H54 (cell line): ENCODE data around the gene GTSE1.

ENCODE experiments used
- DNase-seq: peaks from one replicate; pipeline ENCODE4 v3.0.0; 2011; ENCODE audit warnings: low spot score, mixed read lengths; ENCODE audit not compliant: insufficient read length
- FAIRE-seq: peaks from 3 replicates; lab custom pipeline; 2011; peaks lifted over from hg19 to GRCh38; lab: Jason Lieb, UNC
- POLR2A ChIP-seq: IDR thresholded peaks from 2 replicates; pipeline ENCODE4 v1.6.1; 2011; ENCODE audit warnings: low read depth, mild to moderate bottlenecking, low read length

Gene GTSE1

DNA sequence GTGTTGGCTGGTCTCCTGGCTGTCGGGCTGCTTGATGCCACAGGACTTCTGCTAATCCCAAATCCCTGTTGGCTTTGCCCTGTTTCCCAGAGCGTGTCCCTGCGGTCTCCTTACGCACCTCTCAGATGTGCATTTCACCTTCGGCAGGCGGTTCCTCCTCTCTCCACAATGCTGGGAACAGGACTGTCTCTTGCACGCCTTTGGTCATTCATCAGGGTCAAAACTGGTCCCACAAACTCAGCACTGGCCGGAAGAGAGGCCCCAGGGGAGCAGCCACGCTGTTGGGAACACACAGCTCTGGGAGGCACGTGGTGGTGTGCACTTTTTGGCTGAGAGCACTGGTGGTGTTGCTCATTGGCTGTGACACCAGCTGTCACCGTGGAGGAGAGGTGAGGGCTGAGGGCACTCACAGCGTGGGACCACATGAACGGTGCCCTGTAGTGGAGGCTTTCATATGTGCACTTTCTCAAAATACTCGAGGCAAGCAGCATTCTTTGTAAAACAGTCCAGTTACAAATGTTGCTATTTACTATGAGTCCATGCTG lies 23.6 kb downstream of the GTSE1 start:
- no peak for FAIRE-seq
- no peak for DNase-seq
- no peak for TF ChIP-seq POLR2A

DNA sequence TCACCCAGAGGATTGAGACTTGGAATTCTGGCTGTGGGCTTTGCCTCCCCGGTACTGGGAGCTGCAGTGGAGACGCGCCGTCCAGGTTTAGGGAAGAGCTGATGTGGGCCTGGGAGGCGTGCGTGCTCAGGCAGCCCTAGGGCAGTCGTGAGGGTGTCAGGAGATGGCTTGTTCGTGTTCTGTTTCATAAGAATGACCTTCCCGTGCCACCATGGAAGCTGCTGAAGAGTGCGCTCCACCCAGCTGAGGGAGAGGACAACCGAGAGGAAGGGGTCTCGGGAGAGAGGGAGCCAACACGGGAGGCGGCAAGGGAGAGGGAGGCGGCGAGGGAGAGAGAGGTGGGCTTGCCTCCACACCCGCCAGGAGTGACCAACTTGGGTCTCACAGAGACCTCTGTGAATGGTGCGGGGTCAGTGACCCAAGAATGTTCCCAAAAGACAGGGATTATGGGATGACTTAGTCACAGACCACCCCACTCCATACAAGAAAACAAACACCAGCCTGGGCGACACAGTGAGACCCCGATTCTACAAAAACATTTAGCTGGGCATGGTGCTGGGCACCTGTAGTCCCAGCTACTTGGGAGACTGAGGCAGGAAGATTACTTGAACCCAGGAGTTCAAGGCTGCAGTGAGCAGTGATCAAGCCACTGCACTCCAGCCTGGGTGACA lies 24.2 kb downstream of the GTSE1 start:
- FAIRE-seq (no peak), DNase-seq (no peak)
- TF ChIP-seq POLR2A = no peak

DNA sequence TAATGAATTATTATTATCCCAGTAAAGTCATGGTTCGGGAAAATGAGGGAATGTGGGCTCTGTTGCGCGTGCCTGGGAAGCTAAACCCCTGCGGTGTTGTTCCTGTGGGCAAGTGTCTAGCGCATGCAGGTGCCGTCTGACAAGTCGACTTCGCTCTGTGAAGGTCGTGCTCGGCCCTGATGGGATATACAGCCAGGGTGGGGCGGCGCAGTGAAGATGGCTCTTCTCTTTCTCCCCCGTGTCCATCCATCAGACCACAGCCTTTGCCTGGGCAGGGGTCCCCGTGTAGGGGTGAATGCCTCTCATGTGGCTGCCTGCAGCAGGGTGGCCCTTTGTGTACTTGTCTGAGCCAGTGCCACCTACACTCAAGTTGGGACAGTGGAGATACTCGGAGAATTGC lies 26.0 kb downstream of the GTSE1 start:
- DNase-seq = no peak
- no peak for TF ChIP-seq POLR2A
- no peak for FAIRE-seq

DNA sequence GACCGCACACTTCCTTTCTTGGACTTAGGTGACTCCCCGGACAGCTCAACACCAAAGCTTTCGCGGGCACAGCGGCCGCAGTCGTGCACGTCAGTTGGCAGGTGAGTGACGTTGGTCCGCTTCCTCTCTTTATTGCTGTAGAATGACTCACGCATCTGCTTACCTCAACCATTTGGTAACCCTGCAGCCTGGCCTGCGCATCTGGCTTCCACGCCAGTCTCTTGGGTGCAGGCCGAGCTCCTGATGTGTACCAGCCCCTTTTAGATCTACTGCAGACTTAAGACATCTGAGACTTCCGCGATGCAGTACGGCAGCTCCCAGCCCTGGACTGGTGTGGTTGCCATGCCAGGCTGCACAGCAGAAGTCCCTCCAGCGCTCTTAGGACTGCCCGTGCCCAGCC lies 26.5 kb downstream of the GTSE1 start:
- DNase-seq (no peak), FAIRE-seq (no peak)
- TF ChIP-seq POLR2A = no peak

DNA sequence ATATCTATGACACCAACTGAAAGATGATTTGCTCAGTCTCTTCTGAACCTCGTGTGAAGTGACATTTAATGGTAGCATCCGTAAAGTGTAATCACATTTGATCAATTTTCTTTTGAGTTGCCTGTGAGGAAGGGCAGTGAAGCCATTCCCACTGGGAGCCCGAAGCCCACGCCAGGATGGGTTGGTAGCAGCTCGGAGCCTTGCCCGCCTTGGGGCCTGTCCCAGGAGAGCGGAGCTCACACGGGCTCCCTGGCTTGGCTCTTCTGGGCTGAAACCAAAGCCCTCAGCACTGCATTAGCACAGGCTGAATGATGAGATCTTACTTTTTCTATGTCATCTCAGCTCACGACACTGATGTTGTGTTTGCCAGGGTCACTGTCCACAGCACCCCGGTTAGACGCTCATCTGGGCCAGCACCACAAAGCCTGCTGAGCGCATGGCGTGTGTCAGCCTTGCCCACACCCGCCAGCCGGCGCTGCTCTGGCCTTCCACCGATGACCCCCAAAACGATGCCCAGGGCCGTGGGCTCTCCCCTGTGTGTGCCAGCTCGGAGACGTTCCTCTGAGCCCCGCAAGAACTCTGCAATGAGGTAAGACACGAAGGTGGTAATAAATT lies 29.5 kb downstream of the GTSE1 start:
- FAIRE-seq (no peak), DNase-seq (no peak)
- no peak for TF ChIP-seq POLR2A

DNA sequence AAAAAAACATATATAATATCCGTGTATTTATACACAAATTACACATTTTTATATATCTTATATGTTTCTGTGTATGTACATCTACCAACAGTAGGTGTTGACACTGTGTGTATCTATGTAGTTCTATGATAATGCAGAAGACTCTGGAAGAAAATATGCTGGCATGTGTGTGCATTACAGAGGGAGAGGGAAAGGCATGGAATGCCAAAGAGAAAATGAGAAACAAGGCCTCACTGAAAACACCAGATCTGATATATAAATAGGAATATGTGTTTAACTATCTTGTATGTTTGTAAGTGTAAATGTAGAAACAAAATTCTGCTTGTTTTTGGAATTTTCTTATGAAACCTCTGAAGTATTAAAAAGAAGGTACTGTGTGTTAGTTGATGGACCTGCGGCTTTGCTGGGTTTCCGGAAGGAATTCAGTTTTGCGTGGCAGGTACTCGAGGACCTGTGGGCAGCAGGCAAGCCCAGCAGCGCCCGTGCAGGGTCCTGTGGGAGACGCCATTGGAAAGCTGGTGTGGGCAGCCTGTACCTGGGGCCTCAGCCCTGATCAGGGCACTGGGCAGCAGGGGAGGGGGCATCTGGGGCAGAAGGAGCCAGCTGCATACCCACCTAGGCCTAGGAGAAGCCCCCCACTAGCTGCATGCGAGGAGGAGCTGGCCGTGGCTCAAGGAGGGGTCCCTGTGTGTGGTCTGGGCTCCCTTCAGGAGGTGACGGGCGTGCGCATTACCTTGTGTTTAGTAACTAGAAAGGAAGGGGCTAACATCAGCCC lies 31.2 kb downstream of the GTSE1 start:
- FAIRE-seq (no peak), DNase-seq (no peak)
- TF ChIP-seq POLR2A = no peak

DNA sequence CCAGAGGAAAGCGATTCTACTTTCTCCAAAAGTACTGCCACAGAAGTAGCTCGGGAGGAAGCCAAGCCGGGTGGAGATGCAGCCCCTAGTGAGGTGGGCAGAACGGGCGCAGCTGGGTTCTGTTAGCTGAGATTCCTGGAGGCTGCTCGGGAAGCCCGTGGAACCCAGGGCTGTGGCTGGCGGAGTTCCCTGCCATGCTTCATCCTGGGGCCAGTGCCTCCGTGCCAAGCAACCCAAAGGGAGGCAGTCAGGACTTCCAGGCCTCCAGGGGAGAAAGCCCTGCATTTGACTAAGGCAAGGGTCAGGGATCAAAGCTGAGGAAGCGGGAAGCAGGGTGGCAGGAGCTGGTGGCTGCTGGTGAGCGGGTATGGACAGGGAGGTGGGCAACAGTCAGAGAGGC lies 32.1 kb downstream of the GTSE1 start:
- no peak for DNase-seq
- TF ChIP-seq POLR2A = no peak
- no peak for FAIRE-seq

DNA sequence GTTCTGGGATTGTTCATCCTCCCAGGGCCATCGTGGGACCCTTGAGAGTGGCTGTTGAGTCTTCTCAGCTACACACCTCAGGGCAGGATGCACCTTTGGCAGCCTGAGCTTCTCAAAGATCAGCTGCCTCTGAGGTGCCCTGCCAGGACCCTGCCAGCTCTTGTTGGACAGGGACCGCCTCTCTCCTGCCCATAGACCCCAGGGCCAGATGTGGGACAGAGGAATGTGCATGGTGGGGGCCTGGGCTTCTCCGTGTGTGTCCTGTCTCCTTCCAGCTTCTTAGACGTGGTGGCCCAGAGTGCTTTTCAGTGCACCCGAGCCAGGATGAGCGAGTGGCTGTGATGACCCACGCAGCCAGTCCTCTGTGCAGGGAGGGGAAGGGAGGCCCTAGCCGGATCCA lies 32.9 kb downstream of the GTSE1 start:
- DNase-seq (no peak), FAIRE-seq (no peak)

DNA sequence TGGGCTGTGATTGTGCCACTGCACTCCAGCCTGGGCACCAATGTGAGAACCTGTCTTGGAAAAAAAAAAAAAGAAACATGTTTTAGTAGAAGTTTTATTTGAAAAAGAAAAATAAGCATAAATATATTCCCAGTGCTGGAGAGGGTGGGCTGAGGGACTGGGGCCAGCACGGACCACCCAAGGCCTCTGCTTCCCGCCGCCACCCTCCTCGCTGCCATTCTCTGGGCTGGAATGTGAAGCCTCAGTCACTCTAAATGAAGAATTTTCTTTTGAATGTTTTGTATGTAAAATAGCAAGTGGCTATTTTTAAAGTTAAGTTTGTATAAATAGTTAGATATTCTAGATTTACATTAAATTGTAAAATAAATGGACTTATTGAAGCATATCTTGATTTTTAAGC lies 33.8 kb downstream of the GTSE1 start:
- DNase-seq (no peak), FAIRE-seq (no peak)
- no peak for TF ChIP-seq POLR2A

More for the DNA sequence above, 32.9 kb downstream of the GTSE1 start:
- no peak for TF ChIP-seq POLR2A

DNA sequence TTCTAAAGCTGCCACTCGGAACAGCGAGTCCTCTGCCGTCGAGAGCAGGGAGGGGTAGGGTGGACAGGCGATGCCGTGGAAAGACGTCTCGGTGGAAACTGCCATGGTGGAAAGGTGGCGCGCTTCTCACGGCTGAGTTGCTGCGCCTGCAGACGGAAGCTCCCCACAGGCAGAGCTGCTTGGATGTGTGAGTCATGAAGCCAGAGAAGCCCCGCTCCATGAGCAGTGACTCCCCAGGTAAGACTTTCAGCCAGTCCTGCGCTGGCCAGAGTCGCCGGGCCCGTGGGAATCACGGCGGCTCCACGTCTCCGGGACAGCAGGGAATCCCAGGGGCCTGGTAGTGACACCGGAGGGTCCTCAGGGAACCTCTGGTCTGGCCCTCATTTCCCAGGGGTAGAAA lies 34.8 kb downstream of the GTSE1 start:
- no peak for TF ChIP-seq POLR2A
- no peak for FAIRE-seq
- DNase-seq = no peak

DNA sequence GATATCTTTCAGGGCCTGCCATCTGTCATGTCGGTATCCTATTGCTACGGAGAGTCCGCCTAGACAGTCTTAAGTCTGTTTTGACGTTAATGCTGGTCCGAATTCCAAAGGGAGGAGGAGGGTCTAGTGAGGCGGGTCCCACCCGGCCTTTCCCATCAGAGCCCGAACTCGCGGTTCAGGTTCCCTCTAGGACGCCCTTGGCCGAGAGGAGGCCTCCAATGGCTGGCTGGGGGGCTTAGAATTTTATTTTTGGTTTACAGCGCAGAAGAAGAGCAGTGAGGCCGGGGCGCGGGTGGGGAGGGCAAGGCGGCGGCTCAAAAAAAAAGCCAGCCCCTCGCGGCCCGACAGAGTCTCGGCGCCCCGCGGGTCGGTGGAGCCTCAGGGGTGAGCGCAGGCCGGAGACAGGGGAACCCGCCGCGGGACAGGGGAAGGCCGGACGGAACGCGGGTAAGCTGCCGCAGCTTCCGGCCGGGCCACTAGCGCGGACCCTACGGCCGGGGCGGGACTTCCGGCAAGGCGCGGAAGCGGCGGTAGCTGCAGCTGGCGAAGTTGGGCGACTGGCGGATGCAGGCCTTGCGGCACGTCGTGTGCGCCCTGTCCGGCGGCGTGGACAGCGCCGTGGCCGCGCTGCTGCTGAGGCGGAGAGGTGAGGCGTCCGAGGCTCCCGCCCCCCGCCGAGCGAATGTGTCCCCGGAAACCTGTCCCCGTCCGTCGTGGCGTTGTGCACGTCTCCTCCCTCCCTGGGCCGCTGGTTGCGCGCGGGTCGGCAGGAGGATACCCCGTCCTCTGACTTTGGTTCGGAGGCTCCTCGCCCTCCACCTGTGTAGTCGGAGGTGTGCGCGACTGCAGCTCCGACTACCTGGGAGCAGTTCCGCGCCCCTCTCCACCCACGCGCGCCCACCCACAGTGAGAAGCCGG lies 38.8 kb downstream of the GTSE1 start, which contains the start of gene TRMU:
Gene TRMU (plus strand): TSS at position 514 of the 918 bp plus-strand sequence. CDS start 51 bp downstream, at position 565.
- peak; percentile 86 for DNase-seq
- FAIRE-seq = no peak
- TF ChIP-seq POLR2A = peak; percentile 82

DNA sequence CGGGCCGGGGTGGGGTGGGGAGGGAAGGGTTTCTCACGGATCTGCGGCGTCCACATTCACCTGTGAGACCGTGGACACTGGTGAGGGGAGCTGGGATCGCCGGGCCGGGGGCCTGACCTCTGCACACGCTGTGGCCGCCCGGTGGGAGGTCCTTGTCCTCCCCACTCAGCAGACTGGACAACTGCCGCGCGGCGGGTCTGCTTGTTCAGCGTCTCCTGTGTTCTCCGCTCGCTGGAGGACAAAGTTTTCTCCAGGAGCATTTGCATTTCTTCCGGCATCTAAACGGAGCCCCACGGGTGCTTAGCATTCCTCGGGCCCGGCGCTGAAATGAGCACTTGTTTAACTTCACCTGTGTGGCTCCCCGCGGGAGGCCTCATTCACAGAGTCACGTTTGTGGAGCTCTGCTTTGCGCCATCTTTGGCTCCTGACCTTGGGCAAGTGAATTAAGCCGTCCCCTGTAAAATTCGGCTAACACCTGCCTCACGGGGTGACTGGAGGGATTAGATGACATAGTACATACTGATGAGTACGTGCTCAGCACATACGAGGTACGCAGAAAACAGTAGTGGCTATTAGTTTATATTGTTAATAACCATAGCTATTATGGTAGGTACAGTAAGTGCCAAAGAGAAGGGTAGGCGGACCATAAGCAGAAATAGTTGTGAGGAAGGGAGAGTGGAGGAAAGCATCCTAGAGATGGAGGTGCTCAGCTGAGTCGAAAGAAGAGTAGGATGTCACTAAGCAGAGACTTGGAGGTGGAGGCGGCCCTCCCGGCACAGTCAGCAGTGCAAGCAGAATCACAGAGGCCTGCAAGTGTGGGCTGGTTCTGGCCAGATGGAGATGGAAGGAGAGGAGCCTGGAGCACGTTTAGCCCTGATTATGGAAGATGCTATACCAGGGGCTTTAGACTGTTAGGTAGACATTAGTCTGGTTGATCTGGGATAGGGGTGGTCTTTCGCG lies 39.7 kb downstream of the GTSE1 start:
- no peak for TF ChIP-seq POLR2A
- DNase-seq (no peak), FAIRE-seq (no peak)
